ENCODE data around the gene DNAL1.
A peak's percentile ranks its signal among the peaks of the same experiment; 100 is the strongest.
"Not testable (repeated sequence)": the region's sequence is repeated elsewhere in the genome, so short reads cannot be mapped to it uniquely, and the experiment has no call there.

Gene DNAL1

DNA sequence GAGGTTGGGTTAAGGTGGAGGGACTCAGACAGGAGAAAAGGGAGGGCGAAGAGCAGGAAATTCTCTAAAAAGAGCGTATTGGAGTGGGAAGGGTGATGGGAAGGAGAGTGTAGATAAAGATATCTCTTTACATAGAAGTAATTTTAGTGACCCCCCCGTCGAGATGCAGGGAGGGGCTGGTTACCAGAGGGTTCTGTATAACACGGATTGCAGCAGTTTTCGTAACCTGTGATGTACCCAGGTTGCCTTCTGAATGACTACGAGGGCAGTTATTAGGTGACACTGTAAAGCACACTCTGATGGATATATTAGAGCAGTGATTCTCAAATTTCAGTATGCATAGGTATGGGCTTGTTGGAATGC lies 443 bp downstream of the DNAL1 start:
- TF ChIP-seq, protein P1, sequence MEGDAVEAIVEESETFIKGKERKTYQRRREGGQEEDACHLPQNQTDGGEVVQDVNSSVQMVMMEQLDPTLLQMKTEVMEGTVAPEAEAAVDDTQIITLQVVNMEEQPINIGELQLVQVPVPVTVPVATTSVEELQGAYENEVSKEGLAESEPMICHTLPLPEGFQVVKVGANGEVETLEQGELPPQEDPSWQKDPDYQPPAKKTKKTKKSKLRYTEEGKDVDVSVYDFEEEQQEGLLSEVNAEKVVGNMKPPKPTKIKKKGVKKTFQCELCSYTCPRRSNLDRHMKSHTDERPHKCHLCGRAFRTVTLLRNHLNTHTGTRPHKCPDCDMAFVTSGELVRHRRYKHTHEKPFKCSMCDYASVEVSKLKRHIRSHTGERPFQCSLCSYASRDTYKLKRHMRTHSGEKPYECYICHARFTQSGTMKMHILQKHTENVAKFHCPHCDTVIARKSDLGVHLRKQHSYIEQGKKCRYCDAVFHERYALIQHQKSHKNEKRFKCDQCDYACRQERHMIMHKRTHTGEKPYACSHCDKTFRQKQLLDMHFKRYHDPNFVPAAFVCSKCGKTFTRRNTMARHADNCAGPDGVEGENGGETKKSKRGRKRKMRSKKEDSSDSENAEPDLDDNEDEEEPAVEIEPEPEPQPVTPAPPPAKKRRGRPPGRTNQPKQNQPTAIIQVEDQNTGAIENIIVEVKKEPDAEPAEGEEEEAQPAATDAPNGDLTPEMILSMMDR (IDR thresholded peaks at IDR 0.05) = no peak
- TF ChIP-seq ZFX (IDR thresholded peaks at IDR 0.05; ENCODE audit: borderline replicate concordance) = no peak
- peak overlapping the region; percentile 75 for H3K27ac ChIP-seq

DNA sequence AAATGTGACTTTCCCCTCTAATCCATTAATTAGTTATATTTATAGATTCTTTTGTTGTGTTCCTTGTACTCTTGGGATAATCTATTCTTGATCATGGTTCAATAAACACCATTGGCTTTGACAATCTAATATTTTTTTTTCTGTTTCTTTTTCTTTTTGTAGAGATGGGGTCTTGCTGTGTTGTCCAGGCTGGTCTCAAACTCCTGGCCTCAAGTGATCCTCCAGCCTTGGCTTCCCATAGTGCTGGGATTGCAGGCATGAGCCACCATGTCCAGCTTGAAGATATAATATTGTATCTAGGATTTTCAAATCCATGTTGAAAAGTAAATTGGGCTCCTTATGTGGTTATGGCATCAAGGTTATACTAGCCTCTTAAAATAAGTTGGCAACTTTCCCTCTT lies 6.2 kb downstream of the DNAL1 start:
- no peak overlapping the region for H3K27ac ChIP-seq
- TF ChIP-seq, protein P1 (IDR thresholded peaks at IDR 0.05) = no peak
- TF ChIP-seq ZFX (IDR thresholded peaks at IDR 0.05; ENCODE audit: borderline replicate concordance) = no peak

GRCh38 chr14:73655851-73656250 lies 11.1 kb downstream of the DNAL1 start:
- TF ChIP-seq ZFX (IDR thresholded peaks at IDR 0.05; ENCODE audit: borderline replicate concordance) = no peak
- TF ChIP-seq, protein P1 (IDR thresholded peaks at IDR 0.05) = no peak
- no peak overlapping the region for H3K27ac ChIP-seq

GRCh38 chr14:73659202-73659601 lies 14.4 kb downstream of the DNAL1 start:
- H3K27ac ChIP-seq = not testable (repeated sequence)

- no peak for TF ChIP-seq ZFX (IDR thresholded peaks at IDR 0.05; ENCODE audit: borderline replicate concordance)
- TF ChIP-seq, protein P1 (IDR thresholded peaks at IDR 0.05) = no peak
- H3K27ac ChIP-seq = peak overlapping the region; percentile 49
Observed at GRCh38 chr14:73660511-73660910, 15.7 kb downstream of the DNAL1 start.

- no peak overlapping the region for H3K27ac ChIP-seq
- TF ChIP-seq, protein P1 (IDR thresholded peaks at IDR 0.05) = no peak
- TF ChIP-seq ZFX (IDR thresholded peaks at IDR 0.05; ENCODE audit: borderline replicate concordance) = no peak
Observed at GRCh38 chr14:73661872-73662271, 17.1 kb downstream of the DNAL1 start.

DNA sequence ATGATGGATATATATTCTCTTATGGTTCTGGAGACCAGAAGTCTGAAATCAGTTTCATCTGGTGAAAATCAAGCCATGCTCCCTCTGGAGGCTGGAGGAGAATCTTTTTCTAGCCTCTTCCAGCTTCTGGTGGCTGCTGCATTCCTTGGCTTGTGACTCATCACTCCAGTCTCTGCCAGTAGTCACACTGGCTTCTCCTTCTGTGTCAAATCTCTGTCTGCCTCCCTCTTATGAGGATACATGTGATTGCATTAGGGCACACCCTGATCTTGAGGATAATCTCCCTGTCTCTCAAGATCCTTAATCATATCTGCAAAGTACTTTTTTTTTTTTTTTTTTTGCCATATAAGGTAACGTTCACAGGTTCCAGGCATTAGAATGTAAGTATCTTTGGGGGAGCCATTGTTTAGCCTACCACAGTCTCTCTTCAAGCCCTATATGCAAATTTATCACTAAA lies 17.7 kb downstream of the DNAL1 start:
- H3K27ac ChIP-seq = no peak overlapping the region
- no peak for TF ChIP-seq ZFX (IDR thresholded peaks at IDR 0.05; ENCODE audit: borderline replicate concordance)
- TF ChIP-seq, protein P1 (IDR thresholded peaks at IDR 0.05) = peak; percentile 26; the same call in 1 of the 2 replicates

- H3K27ac ChIP-seq = no peak overlapping the region
- no peak for TF ChIP-seq ZFX (IDR thresholded peaks at IDR 0.05; ENCODE audit: borderline replicate concordance)
- TF ChIP-seq, protein P1 (IDR thresholded peaks at IDR 0.05) = no peak
Observed at GRCh38 chr14:73663548-73664212, 18.9 kb downstream of the DNAL1 start.
